Thyroid gland (tissue), 4 donors: ENCODE data around the gene SPTBN1.

Source experiments
- POLR2A ChIP-seq, 2 donors: fragments of 450-650 bp; IDR thresholded peaks; one replicate each; pipeline ENCODE4 v1.6.1; 2017; ENCODE audit warnings: antibody characterized with exemption in 2 of 2, mild to moderate bottlenecking in 2 of 2, moderate library complexity in 1 of 2
- TF ChIP-seq, protein P1 (sequence below), 6 experiments: fragments of 200-600 bp in 3 of 6; fragments of 450-650 bp in 3 of 6; sonication (generic) in 3 of 6; IDR thresholded peaks; one replicate each; pipeline ENCODE4 v1.5.1; 2016 to 2019; ENCODE audit warnings: antibody characterized with exemption in 6 of 6, mild to moderate bottlenecking in 2 of 6, inconsistent platforms in 1 of 6, moderate library complexity in 1 of 6

DNA sequence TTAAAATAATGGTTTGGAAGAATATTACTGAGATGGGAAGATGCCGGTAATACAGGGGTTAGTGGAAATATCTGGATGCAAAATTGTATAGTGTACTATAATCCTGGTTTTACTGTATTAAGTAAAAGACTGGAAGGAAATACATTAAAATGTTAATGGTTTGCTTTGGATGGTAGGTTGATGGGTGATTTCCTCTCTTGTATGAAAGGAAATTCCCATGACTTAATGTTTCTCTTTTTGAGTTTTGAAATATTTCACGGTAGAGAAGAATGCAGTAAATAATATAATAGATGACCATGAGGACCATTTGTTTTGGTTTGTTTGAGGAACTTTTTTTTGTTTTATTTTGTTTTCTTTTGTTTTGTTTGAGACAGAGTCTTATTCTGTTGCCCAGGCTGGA, 8.2 kb downstream of the SPTBN1 start:
- TF ChIP-seq, protein P1, sequence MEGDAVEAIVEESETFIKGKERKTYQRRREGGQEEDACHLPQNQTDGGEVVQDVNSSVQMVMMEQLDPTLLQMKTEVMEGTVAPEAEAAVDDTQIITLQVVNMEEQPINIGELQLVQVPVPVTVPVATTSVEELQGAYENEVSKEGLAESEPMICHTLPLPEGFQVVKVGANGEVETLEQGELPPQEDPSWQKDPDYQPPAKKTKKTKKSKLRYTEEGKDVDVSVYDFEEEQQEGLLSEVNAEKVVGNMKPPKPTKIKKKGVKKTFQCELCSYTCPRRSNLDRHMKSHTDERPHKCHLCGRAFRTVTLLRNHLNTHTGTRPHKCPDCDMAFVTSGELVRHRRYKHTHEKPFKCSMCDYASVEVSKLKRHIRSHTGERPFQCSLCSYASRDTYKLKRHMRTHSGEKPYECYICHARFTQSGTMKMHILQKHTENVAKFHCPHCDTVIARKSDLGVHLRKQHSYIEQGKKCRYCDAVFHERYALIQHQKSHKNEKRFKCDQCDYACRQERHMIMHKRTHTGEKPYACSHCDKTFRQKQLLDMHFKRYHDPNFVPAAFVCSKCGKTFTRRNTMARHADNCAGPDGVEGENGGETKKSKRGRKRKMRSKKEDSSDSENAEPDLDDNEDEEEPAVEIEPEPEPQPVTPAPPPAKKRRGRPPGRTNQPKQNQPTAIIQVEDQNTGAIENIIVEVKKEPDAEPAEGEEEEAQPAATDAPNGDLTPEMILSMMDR (IDR thresholded peaks at IDR 0.05), result no peak
- no peak for TF ChIP-seq POLR2A (IDR thresholded peaks at IDR 0.05)
